ENCODE results near the gene RP9. TPM values are rescaled to one million over a fixed set of nuclear protein-coding genes. Genes with fewer than 3 reads are reported as not detected.
"Not testable (repeated sequence)": the region's sequence is repeated elsewhere in the genome, so short reads cannot be mapped to it uniquely, and the experiment has no call there.

RP9 gene
- total and polyA plus RNA-seq, 2 of the 4 experiments (the other 2 are of a cell fraction), result 9.5 to 18.1 TPM

DNA sequence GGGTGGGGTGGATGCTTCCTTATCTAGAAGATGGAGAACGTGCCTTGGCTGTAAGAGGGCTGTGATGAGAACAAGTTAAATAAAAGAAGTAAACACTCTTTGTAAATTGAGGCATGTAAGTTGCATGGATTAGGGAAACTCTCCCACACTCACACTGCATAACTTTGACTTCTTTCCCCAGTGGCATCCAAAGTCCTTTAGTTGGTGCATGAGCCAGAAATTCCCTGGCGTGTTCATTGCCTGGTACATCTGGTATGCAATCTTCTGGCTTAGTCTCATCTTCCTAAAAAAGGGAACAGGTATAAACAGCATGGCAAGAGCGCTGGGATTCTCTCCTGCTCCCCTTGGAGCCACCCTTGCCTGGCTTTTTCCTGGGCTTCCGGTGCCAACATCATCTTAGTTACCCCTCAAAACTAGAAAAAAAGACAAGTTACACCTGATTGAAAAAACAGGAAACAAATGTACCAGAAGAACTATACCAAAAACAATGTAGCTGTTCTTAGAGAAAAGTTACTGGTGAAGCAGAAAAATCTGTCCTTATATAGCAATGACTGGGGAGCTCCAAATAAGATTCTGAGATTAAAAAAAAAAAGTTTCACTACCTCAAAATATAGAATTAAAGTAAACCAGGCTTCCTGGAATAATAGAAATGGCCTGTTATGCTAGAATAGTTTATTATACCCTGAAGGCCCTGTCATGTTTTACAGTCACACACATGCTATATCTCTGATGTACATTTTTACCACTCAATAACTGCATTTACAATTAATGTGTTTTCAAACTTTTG is 9.9 kb downstream of the RP9 start:
- ChIA-PET POLR2A (ENCODE audit: unreplicated experiment) (interaction anchor here (0.6 kb wide), 1 partner anchor 75 kb away, joined by 6 read pairs; no protein-coding TSS in a partner anchor), CTCF (no interaction called here)
- Histone ChIP-seq H4K5ac (ENCODE audit: low read depth, low read length) (no peak overlapping the region), H3K18ac (ENCODE audit: low read depth, low read length) (no peak overlapping the region), H2AK9ac (replicated peaks; ENCODE audit: low read depth, low read length, poor library complexity) (no peak overlapping the region), H3K9me1 (ENCODE audit: insufficient read depth, low read length) (peaks cover 4% of the 10 kb centered on the region; the same call in 1 of the 2 replicates), H3K4me2 (ENCODE audit: low read depth, low read length) (no peak overlapping the region), H3K27ac (ENCODE audit: insufficient read depth, low read length) (no peak overlapping the region), H3K4ac (ENCODE audit: low read depth, low read length) (no peak overlapping the region), H2BK15ac (ENCODE audit: low read depth, low read length) (no peak overlapping the region), H3K9ac (ENCODE audit: low read depth, low read length) (no peak overlapping the region), H3K36me3 (ENCODE audit: control insufficient read depth, insufficient read depth, low read length) (peaks cover 39% of the 10 kb centered on the region), H3K23ac (ENCODE audit: low read depth, low read length) (no peak overlapping the region), H3K4me3 (ENCODE audit: insufficient read depth, low read depth, low read length) (no peak overlapping the region), H2BK120ac (ENCODE audit: low read depth, low read length) (no peak overlapping the region), H2AK5ac (ENCODE audit: low read depth, low read length) (no peak overlapping the region), H3K27me3 (ENCODE audit: control insufficient read depth, insufficient read depth, low read length) (no peaks in the 10 kb centered on the region), H3K14ac (replicated peaks; ENCODE audit: low read depth, low read length) (no peak overlapping the region), H2AFZ (replicated peaks; ENCODE audit: low read length, poor library complexity) (no peak overlapping the region), H3K56ac (ENCODE audit: extremely low read depth, insufficient read depth, low read length) (no peak overlapping the region), H3K79me1 (ENCODE audit: low read depth in 1 of 2, low read length in 2 of 2) (peaks cover 18 to 29% of the 10 kb centered on the region in 2 experiments), H4K8ac (ENCODE audit: low read depth in 2 of 2, low read length in 2 of 2) (no peak overlapping the region), H4K20me1 (ENCODE audit: insufficient read depth, low read length) (peaks cover 3% of the 10 kb centered on the region; the same call in 1 of the 2 replicates), H3K9me3 (ENCODE audit: control insufficient read depth, insufficient read depth, low read length) (no peaks in the 10 kb centered on the region), H4K91ac (ENCODE audit: insufficient read depth, low read depth, low read length) (no peak overlapping the region), H3K4me1 (ENCODE audit: control insufficient read depth, insufficient read depth, low read length) (no peaks in the 10 kb centered on the region), H2BK20ac (ENCODE audit: low read depth, low read length) (no peak overlapping the region), H2BK5ac (ENCODE audit: low read depth, low read length, poor library complexity, severe bottlenecking) (no peak overlapping the region)
- no peak for TF ChIP-seq RCOR1 (IDR thresholded peaks at IDR 0.05; ENCODE audit: insufficient replicate concordance, low read length)
- TF ChIP-seq BHLHE40 (IDR thresholded peaks at IDR 0.05; ENCODE audit: low read depth, low read length), result no peak
- TF ChIP-seq NFE2L2 (IDR thresholded peaks at IDR 0.05; ENCODE audit: low read depth, low read length), result no peak
- TF ChIP-seq SMC3 (IDR thresholded peaks at IDR 0.05; ENCODE audit: low read depth, low read length), result no peak
- TF ChIP-seq RAD21 (IDR thresholded peaks at IDR 0.05; ENCODE audit: low read length), result no peak
- no peak for TF ChIP-seq FOS (IDR thresholded peaks at IDR 0.05; ENCODE audit: low read depth, low read length)
- no peak for DNase-seq
- WGBS, 2 experiments (ENCODE audit: extremely low coverage in 2 of 2, insufficient read length in 1 of 2), result 100% methylated on average over 2 of the region's 4 CpGs; no CpG with 5 or more reads in 1 of the 2 experiments
- no peak for ATAC-seq (ENCODE audit: low read depth)
- intact Hi-C loops (cut with micrococcal nuclease) (no loop called here), dilution Hi-C loops (cut with HindIII; ENCODE audit: low sequenced_read_pairs, unreplicated experiment) (no loop called here), in situ Hi-C loops (cut with MboI; ENCODE audit: low sequenced_read_pairs) (loop anchor here (5.0 kb wide), 1 partner anchor 332 kb away; no protein-coding TSS in a partner anchor)
- BruUV-seq (replicated peaks), result no TSS peak

DNA sequence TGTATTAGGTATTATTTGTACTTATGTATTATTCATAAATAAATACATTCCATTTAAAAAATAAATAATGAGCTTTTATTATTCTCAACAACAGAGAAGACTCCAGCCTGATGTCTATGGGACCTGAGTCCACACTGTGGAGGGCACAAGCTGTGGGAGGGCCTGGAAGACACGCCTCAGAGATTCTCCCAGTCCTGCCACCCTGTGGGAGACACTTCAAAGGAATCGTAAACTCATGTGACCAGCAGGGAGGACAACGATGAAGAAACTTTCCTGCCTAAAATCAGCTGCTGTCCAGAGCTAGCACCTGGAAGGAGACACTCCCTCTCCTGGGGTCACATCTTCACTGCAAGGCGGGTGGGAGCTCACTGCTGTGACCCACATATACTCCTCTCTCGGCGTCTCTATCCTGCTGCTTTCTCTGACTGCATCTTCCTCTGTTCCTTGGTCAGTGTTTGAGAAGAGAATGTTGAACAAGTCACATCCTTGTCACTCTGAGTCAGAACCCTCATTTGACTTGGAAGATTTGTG is 14.4 kb downstream of the RP9 start:
- H3K9ac ChIP-seq (ENCODE audit: low read depth, low read length); H3K27ac ChIP-seq (ENCODE audit: insufficient read depth, low read length); H4K20me1 ChIP-seq (ENCODE audit: insufficient read depth, low read length); H3K56ac ChIP-seq (ENCODE audit: extremely low read depth, insufficient read depth, low read length); H2AFZ ChIP-seq (replicated peaks; ENCODE audit: low read length, poor library complexity); H2AK5ac ChIP-seq (ENCODE audit: low read depth, low read length); intact Hi-C loops (cut with micrococcal nuclease); H2BK5ac ChIP-seq (ENCODE audit: low read depth, low read length, poor library complexity, severe bottlenecking); H3K4me3 ChIP-seq (ENCODE audit: insufficient read depth, low read depth, low read length); H2AK9ac ChIP-seq (replicated peaks; ENCODE audit: low read depth, low read length, poor library complexity); H3K4ac ChIP-seq (ENCODE audit: low read depth, low read length); H3K18ac ChIP-seq (ENCODE audit: low read depth, low read length); ATAC-seq (ENCODE audit: low read depth); H4K5ac ChIP-seq (ENCODE audit: low read depth, low read length); H2BK15ac ChIP-seq (ENCODE audit: low read depth, low read length); H3K4me2 ChIP-seq (ENCODE audit: low read depth, low read length); H3K9me3 ChIP-seq (ENCODE audit: control insufficient read depth, insufficient read depth, low read length); H2BK20ac ChIP-seq (ENCODE audit: low read depth, low read length); H4K91ac ChIP-seq (ENCODE audit: insufficient read depth, low read depth, low read length); H3K23ac ChIP-seq (ENCODE audit: low read depth, low read length); H3K4me1 ChIP-seq (ENCODE audit: control insufficient read depth, insufficient read depth, low read length); H4K8ac ChIP-seq (ENCODE audit: low read depth in 2 of 2, low read length in 2 of 2); dilution Hi-C loops (cut with HindIII; ENCODE audit: low sequenced_read_pairs, unreplicated experiment); H3K27me3 ChIP-seq (ENCODE audit: control insufficient read depth, insufficient read depth, low read length); DNase-seq; H2BK120ac ChIP-seq (ENCODE audit: low read depth, low read length); CTCF ChIA-PET; H3K14ac ChIP-seq (replicated peaks; ENCODE audit: low read depth, low read length); BruUV-seq (replicated peaks): not testable (repeated sequence)
- Histone ChIP-seq H3K79me1 (ENCODE audit: low read depth in 1 of 2, low read length in 2 of 2) (peaks cover 0 to 10% of the 10 kb centered on the region in 2 experiments; a peak in 2 of 4 replicates), H3K9me1 (ENCODE audit: insufficient read depth, low read length) (peaks cover 16% of the 10 kb centered on the region), H3K36me3 (ENCODE audit: control insufficient read depth, insufficient read depth, low read length) (peaks cover 27% of the 10 kb centered on the region)
- in situ Hi-C loops (cut with MboI; ENCODE audit: low sequenced_read_pairs), result loop anchor here (5.0 kb wide), 1 partner anchor 328 kb away; no protein-coding TSS in a partner anchor
- no CpG with 5 or more reads among the region's 6 CpGs for WGBS, 2 experiments (ENCODE audit: extremely low coverage in 2 of 2, insufficient read length in 1 of 2)
- POLR2A ChIA-PET (ENCODE audit: unreplicated experiment), result interaction anchor here (0.6 kb wide), 1 partner anchor 15 kb away, joined by 3 read pairs; no protein-coding TSS in a partner anchor
